ENCODE data around the gene CARD8.
"Not testable (repeated sequence)": the region's sequence is repeated elsewhere in the genome, so short reads cannot be mapped to it uniquely, and the experiment has no call there.

The CARD8 gene

DNA sequence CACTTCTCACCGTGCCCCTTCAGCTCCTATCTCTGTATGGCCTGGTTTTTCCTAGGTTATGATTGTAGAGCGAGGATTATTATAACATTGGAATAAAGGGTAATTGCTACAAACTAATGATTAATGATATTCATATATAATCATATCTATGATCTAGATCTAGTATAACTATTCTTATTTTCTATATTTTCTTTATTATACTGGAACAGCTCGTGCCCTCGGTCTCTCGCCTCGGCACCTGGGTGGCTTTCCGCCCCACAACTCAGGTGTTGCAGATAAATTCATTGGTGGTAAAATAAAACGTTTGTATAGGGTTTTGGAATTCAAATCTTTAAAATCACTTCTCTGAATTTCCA is 4.6 kb upstream of the CARD8 start:
- DNase-seq (ENCODE audit: low spot score) = not testable (repeated sequence)

DNA sequence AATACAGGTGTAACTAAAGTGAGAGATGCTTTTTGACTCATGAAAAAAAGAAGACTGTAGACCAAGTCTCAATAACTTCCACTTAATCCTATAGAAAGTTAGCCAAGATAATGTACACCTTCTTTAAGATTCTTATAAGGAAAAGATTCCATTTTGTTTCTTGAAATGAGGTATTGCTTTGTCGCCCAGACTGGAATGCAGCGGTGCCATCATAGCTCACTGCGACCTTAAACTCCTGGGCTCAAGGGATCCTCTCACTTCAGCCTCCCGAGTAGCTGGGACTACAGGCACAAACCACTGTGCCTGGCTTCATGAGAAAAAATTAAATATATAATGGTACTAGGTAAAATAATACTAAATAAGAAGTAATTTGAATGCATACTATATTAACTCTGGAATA is 3.3 kb upstream of the CARD8 start:
- DNase-seq (ENCODE audit: low spot score) = not testable (repeated sequence)

DNA sequence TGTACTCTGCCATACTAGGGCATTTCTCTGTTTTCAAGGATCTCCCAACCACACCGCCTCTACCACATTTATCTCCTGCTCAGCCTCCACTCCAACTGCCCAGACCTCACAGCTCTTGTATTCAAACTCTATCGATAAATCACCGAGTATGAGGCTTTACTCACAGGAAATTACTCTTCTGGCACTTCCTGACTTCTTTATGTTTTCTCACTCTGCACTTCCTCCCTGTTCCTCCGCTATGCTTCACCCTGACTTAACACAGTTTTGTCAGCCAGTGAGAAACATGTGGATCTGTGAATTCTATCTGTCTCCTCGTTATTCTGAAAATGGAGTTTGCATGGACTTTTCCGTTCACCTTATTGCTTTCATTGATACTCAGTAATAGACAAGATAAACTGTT is 2.6 kb upstream of the CARD8 start:
- no peak for DNase-seq (ENCODE audit: low spot score)

- DNase-seq (ENCODE audit: low spot score) = no peak
These were observed 1.2 kb downstream of the CARD8 start for GRCh38 chr19:48254529-48254970.

DNA sequence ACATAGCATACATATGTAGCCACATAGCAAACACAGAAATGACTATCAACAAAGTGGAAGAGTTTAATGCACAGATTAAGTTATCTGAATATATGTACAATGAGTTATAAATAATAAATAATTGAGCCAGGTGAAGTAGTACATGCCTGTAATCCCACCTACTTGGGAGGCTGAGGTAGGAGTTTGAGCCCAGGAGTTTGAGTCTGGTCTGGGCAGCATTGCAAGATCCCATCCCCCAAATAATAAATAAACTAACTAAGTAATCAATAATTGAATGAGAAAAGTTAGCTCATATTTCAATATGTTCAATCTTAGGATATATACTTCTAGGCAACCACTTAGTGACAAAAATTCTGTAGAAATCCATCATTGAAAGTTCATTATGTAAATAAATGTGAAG is 1.7 kb downstream of the CARD8 start:
- DNase-seq (ENCODE audit: low spot score) = no peak

GRCh38 chr19:48252609-48253008 is 3.1 kb downstream of the CARD8 start:
- DNase-seq (ENCODE audit: low spot score) = no peak

GRCh38 chr19:48250290-48251025 is 5.3 kb downstream of the CARD8 start:
- no peak for DNase-seq (ENCODE audit: low spot score)

DNA sequence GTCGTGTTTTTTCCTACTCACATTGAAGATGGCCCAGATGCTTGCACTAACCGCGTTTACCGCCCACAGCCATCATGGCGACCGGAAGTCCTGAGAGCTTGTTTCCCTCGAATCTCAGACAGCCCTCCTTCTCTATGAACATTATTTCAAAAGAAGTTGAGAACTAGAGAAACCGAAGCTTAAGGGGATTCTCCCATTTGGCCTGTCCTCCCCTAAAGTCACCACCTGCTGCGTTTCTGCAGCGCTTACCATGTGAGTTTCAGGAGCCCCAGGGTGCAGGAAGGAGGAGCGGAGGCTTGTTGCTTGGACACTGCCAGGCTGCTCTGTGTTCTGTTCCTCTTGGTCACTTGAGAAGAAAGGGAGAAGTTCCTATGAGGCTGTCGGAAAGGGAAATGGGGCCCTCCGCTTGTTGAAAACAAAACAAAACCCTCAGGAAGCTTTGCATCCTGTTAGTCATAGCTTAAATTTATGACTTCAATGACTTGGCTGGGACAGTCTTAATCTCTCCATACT is 6.2 kb downstream of the CARD8 start:
- DNase-seq (ENCODE audit: low spot score) = no peak

DNA sequence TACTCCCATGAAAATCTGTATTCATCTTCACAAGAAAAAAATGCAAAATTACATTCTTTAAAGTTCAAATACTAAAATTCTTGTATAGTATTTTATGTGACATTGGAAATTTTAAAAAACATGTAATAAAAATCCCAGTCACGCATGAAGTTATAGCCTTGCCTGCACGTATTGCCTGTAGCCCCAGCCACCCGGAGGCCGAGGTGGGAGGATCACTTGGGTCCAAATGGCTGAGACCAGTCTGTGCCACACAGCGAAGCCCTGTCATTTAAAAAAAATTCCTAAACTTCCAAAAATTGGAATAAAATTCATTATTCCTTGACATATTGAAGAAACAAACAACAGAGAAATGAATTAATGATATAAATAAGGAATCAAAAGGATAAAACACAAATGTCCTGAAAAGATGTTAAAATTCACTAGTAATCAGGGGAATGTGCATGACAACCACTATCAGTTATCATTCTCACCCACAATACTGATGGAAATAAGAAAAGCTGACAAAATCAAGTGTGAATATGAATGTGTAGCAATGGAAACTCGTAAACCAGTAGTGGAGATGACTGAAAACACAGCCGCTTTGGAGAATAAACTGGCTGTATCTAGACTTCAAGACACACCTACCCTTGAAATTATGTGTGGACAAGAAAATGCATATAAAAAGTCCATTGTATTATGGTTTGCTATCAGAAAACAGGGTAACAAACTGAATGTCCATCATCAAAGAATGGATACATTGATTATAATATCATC is 7.5 kb downstream of the CARD8 start:
- no peak for DNase-seq (ENCODE audit: low spot score)

GRCh38 chr19:48247212-48247611 is 8.5 kb downstream of the CARD8 start:
- no peak for DNase-seq (ENCODE audit: low spot score)

DNA sequence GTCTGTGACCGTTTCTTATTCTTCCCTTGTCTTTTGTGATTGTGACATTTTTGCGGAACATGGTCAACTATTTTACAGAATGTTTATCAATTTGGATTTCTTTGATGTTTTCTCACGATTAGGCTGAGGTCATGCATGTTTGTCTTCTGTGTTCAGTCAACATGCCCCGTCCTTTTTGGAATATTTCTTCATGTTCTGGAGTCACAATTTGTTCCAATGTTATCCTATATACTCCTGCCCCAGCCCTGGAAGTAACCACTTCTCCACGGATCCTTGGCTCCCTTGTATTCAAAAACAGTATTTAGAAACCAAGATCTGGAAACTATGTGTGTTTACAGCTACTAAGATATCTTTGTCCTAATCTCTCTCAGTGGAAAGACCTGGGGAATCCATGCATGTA is 9.6 kb downstream of the CARD8 start:
- no peak for DNase-seq (ENCODE audit: low spot score)

DNA sequence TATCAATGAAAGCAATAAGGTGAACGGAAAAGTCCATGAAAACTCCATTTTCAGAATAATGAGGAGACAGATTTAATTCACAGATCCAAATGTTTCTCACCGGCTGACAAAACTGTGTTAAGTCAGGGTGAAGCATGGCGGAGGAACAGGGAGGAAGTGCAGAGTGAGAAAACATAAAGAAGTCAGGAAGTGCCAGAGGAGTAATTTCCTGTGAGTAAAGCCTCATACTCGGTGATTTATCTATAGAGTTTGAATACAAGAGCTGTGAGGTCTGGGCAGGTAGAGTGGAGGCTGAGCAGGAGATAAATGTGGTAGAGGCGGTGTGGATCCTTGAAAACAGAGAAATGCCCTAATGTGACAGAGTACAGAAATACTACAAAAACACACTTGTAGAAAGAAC is 11.4 kb downstream of the CARD8 start:
- DNase-seq (ENCODE audit: low spot score) = no peak

DNA sequence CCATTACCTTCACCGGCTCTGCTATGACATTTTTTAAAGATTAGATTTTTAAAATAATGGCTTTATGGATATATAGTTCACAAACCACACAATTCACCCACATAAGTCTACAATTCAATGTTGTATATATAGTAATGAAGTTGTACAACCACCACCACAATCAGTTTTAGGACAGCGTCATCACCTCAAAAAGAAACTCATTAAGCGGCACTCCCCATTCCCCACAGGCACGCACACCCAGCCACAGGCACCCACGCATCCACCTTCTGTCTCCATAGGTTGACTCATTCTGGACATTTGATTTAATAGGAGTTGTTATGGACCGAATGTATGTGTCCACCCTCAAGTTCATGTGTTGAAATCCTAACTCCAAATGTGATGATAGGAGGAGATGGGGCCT is 13.9 kb downstream of the CARD8 start:
- DNase-seq (ENCODE audit: low spot score) = not testable (repeated sequence)

DNA sequence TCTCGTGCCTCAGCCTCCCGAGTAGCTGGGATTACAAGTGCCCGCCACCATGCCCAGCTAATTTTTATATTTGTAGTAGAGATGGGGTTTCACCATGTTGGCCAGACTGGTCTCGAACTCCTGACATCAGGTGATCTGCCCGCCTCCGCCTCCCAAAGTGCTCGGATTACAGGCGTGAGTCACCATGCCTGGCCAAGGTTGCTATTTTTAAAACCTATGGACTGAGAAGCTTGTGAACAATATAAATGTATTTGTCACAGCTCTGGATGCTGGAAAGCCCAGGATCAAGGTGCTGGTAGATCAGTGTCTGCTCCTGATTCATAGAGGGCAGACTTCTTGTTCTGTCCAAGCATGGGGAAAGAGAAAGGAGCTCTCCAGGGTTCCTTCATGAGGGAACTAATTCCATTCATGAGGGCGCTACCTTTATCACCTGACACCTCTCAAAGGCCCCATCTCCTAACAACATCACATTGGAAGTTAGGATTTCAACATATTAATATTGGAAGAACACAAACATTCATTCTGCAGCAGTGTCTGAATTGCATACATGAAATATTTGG is 16.1 kb downstream of the CARD8 start:
- no peak for DNase-seq (ENCODE audit: low spot score)

DNA sequence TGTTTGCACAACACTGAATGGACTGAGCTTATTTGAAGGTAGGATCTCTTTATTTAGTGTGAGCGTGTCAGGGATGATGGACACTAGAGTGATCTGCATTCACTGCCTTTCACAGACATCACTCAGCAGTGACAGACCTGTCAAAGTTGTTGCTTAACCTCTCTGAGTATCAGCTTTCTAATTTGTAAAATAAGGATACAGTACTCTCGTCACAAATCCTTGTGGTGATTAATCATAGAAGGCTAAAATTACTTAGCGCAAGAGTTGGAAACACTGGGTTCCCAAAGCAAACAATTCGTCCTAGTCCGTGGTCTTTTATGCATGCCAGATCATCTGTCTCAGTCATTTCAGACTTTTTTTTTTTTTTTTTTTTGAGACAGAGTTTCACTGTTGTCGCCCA is 16.6 kb downstream of the CARD8 start:
- DNase-seq (ENCODE audit: low spot score) = no peak

GRCh38 chr19:48237057-48237456 is 18.7 kb downstream of the CARD8 start:
- no peak for DNase-seq (ENCODE audit: low spot score)

DNA sequence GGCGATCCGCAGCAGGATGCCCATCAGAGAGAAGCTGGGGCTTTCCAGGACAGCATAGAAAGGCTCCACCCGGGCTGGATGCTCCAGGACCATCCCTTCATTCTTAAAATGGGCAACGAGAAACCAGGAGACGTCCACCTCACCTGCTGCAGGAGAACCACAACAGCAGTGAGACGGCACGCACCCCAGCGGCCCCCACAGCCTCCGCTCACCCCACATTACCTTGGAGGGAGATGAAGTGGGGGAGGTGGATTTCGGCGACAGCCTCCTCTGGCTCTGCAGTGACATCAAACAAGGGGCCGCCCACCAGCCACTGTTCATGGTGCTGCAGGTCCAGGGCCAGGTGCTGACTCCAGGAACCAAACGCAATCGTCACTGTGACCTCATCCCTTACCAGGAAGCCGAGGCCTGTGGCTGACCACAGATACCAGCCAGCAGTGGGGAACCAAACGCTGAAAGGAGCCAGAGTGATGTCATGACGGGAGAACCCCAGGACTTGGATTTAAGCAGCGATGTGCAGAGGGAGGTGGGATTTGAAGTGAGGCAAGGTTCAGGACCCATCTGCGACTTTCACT is 25.1 kb downstream of the CARD8 start:
- DNase-seq (ENCODE audit: low spot score) = no peak

DNA sequence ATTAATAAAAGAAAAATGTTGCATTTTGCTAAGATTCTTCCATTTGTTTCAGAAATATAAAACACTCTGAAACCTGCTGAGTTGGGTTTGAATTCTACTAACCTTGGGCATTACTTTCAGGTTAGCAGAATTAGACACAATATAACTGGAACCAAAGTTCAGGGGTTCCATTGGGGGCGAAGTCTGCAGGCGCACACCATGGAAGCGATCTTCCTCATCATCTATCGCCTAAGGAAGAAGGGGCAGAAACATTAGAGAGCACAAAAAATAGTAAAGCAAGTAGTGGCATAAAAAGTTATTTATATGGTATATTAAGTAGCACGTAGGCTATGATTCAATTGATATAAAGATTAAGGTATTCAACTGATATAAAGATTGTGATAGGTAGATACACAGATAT is 34.1 kb downstream of the CARD8 start:
- no peak for DNase-seq (ENCODE audit: low spot score)

DNA sequence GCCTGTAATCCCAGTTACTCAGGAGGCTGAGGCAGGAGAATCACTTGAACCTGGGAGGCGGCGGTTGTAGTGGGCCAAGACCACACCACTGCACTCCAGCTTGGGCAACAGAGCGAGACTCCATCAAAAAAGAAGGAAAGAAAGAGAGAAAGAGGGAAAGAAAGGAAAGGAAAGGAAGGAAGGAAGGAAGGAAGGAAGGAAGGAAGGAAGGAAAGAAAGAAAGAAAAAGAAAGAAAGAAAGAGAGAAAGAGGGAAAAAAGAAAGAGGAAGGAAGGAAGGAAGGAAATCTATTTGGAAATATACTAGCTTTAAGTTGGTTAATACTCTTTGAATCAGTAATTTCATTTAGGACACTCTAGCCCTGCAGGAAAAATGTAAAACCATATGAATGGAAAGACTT is 34.9 kb downstream of the CARD8 start:
- DNase-seq (ENCODE audit: low spot score) = not testable (repeated sequence)

- DNase-seq (ENCODE audit: low spot score) = no peak
These were observed 36.7 kb downstream of the CARD8 start for GRCh38 chr19:48218997-48219396.

DNA sequence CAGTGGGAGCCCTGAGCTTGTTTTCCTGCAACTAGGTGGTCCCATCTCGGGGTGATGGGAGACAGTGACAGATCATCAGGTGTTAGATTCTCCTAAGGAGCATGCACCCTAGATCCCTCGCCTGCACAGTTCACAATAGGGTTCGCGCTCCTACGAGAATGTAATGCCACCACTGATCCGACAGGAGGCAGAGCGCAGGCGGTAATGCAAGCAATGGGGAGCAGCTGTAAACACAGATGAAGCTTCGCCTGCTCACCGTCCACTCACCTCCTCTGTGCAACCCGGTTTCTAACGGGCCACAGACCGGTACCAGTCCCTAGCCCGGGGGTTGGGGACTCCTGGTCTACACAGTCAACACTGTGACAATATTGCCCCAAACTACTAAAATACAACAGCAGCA is 38.8 kb downstream of the CARD8 start:
- no peak for DNase-seq (ENCODE audit: low spot score)

DNA sequence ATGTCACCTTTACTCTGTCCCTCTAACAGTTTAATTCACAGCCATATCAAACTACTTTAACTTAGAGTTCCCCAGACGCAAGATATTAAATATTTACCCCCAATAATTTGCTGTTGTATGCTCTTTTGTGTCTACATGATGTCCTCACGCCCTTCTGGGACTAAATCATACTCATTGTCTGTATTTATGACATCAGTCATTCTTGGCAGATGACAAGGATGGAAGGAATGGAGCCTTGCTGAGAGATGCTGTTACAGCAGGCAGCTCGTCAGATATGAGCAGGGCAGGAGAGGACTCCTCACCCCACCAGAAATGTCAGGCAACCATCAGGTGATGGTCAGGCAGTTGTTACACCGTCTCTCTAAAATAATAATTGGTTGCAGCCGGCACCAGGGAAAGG is 41.8 kb downstream of the CARD8 start:
- DNase-seq (ENCODE audit: low spot score) = no peak

- no peak for DNase-seq (ENCODE audit: low spot score)
These were observed 45.7 kb downstream of the CARD8 start for GRCh38 chr19:48210005-48210404.
